ENCODE results near the gene OPCML.

OPCML gene

DNA sequence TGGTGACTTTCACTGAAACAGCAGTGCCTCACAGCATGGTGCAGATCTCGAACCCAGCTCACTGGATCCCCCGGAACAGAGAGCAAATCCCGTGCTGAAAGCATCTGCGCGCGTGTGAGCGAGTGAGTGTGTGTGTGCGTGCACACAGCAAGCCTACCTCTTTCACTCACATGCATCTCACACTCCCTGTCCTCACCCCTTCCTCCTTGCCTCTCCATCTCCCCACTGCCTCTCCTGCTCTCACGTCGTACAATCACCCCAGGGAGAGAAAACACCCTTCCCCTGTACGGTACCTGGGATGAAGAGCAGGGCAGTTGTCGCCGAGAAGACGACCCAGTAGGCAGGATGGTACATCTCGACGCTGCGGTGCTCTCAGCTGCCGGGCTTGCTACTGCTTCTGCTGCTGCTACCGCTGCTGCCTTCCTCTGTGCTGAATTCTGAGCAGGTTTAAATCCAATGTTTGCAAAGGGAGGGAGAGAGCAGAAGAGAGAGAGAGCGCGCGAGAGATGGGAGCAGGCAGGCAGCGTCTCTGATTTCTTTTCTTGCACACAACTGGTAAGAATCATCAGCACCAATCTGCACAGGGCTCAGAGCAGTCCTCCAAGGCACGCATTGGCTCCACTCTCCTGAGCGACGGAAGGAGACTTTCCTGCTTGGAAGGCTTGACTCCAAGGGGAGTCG, at the start of gene OPCML:
Gene OPCML, minus strand, starts transcription at position 531 of the 681 bp plus-strand sequence.
- no peak for DNase-seq

DNA sequence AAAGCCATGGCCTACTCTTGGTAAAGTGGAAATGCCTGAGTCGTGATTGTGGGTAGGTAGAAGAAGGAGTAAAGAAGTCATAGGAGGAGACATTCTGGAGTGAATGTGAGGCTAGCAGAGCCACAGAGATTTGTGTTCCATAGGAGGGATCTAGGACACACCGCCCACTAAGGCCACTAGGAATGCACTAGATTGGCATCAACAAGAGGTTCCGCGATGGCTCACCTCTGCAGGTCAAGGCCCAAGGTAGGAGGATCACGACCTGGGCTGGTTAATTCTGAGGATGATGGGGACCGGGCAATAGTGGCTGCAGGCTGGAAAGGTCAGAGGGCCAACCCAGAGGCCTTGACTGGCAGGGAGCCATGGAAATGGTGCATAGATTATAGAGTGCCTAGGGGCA, 48.8 kb upstream of the OPCML start:
- no peak for DNase-seq

DNA sequence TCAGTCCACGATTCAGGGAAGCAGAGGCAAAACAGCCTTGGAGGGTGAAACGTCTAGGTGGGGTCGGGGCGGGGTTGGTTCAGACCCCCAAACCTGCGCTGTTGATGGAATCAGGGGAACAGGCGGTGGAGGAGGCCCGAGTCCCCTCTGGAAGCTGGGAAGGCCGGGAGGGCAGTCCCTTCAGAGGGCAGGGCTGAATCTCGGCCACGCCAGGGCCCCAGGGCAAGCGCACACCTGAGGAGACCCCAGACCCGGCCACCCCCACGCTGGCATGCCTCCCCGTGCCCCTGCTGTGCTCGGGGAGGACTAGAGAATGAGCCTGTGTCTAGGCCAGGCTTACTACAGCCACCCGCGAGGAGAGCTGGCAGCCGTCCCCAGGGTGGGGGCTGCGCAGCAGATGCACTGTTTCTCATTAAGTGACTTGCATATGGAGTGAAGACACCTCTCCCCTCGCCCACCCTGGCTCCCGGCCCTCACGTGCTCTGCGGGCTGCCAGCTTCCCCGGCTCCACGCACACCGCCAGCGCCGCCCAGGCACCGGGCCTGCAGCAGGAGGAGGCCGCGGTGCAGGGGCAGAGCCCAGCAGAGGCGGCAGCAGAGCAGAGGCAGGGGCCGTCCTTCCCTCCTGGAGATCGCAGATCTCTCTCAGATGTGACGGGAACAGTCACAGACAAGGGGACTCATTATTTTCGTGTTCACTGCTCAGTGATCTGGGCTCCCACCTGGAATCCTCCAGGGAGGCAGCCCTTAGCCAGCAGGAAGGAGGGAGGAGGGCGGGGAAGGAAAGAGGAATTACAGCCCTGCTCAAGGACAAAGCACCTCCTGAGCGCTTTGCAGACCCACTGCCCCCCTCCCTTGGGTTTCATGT, 47.1 kb upstream of the OPCML start:
- DNase-seq: no peak

DNA sequence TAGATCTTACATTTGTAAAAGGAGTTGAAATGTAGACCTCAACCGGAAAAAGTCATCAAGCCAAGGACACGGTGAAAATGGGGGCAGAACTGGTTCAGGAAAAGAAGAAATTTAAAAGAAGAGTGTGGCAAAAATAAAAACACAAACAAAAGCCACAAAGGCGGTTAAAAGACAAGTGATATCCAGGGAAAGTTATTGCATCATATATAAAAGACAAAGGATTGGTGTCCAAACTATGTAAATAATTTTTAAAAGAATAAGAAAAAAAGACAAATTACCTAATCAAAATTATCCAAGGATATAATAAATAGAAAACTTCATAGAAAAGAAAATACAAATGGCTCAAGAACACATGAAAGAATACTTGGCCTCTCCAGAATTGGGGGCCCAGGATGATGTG, 45.1 kb upstream of the OPCML start:
- no peak for DNase-seq

DNA sequence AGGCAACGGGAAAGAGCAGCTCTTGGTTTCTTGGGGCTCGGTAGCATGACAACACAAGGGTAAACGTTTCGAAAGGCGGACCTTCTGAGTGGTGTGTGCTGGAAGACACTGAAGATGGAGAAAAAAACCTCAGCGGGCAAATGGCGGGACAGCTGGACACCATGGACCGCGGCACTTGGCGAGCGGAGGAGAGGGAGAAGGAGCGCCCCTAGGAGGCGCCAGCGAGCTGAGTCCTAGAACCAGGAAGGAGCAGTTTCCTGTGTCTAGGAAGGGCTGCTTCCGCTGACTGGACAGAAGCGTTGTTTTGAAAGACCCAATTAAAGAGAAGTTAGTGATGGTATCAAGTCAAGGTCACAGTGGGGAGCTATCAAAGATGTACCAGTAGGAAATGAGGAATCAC, 44.0 kb upstream of the OPCML start:
- DNase-seq: no peak

DNA sequence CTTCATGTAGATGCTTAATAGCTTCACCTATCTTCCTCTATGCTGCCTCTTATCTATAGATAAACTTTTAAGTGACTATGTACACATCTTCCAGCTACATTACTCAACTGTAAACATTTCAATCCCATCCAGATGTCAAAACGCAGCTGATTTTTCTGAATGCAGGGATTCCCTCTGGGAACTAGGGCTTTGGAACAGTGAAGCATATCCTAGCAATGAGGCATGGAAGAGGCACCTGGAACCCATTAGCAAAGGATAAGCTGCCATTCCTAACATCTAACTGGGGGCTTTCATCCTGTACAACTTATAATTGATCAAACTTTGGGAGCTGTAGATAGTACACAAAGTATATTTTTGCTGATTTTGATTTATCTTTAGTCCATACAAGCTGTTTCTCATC, 40.8 kb upstream of the OPCML start:
- no peak for DNase-seq

DNA sequence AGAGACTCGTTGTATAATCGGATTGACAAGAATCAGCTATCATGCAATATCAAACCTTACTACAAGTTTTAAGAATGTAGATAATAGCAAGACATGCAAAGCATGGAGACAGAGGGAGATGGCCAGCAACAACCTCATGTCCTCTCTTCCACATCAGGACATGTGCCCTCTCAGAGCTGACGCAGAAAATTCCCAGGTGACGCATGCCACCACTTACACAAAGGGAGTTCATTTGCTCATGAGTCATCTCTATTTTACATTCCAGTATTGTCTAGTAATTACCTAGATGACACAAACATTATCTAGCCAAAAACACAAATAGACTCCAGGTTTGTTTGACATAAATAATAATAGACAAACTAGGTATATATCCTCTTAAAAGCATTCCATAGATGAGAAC, 38.1 kb upstream of the OPCML start:
- DNase-seq: no peak

DNA sequence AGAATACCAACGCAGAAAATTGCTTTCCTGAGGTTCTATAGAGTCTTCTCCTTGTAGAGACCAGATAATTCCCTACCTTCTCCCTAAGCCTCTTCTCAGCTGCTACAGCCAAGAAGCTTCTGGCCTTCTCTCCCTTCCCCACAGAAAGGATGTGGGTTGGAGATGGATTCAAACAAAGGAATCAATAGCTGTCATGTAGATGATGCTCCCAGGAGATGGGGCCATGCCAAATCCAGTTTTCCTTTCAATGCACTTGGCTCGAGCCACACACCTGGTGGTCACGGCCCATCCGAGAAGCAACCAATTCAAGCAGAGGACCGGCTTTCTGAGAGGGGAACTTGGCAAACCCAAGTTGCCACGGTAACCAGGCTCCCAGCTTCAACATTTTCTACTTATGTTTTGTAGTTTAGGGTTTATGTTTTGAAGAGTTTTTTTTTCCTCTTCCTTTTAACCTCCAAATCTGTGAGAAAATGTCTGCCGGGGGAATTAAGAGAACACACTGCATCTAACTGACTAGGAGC, 31.3 kb upstream of the OPCML start:
- no peak for DNase-seq

DNA sequence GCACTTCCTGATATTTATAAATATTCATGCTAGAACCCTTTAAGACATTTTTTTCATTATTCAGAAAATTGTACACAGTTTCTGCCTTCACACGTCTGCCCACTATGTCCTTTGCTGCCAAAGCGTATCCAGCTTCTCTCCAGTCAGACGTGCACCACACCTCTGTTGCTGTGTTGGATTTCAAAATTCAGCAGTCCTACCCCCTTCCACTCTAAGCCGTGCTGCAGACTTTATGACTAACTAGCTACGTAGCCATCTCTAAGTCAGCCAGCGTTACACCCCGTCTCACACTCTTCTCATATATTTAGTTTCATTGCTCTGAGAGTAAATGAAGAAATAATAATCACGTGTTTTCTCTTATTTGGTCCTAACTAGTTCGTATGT, 28.2 kb upstream of the OPCML start:
- DNase-seq: no peak

DNA sequence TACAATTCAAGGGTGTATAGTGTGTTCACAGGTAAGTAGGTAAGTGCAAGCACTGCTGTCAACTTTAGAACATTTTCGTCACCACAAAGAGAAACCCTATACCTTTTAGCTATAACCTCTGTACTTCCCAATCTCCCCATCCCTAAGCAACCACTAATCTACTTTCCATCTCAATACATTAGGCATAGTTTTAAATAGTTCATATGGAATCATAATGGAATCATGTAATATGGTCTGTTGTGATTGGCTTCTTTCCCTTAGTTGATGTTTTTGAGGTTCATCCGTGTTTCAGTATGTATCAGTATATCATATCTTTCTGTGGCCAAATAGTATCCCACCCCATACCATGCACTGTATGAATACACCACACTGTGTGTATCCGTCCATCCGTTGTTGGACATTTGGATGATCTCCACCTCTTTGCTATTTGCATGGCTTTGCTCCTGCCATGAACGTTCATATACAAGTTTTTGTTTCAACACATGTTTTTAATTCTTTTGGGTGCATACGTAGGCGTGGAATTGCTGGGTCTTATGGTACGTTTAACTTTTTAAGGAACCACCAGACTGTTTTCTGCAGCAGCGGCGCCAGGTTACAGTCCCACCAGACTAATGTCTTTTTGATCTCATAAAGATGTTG, 27.7 kb upstream of the OPCML start:
- DNase-seq: no peak

DNA sequence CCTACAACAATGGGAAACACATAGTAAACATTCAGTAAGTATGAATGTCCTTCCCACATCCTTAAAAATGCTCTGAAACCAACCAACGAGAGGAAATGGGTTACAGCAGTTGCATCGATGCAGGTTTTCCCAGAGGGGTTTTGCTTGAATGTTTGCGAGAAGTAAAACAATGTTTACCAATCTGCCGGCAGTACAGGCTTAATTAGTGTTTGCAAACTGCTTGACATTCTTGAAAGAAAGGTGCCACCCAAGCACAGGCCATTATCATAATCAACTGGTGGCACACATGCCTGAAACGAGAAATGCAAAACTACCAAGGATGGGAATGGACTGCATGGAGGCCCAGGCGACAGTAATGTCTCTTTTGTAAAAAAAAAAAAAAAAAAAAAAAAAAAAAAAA, 27.1 kb upstream of the OPCML start:
- DNase-seq: no peak

DNA sequence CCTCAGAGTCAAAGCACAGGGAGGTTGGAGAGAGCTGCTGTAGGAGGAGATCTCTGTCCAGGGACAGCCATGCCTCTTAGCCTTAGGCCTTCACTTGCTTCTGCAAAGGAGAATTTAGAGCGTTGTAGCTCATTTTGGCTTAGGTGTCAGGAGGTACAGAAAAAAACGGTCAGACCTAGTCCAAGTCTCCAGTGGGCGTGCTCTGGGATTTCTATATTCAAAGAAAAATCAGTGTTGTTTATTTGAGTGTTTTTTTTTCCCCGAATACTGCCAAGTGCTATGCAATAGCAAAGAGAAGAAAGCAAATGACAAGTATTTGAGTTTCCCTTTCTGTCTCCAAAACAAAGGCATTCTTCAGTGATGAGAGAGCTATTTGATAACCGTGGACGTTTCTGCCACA, 22.7 kb upstream of the OPCML start:
- DNase-seq: no peak

DNA sequence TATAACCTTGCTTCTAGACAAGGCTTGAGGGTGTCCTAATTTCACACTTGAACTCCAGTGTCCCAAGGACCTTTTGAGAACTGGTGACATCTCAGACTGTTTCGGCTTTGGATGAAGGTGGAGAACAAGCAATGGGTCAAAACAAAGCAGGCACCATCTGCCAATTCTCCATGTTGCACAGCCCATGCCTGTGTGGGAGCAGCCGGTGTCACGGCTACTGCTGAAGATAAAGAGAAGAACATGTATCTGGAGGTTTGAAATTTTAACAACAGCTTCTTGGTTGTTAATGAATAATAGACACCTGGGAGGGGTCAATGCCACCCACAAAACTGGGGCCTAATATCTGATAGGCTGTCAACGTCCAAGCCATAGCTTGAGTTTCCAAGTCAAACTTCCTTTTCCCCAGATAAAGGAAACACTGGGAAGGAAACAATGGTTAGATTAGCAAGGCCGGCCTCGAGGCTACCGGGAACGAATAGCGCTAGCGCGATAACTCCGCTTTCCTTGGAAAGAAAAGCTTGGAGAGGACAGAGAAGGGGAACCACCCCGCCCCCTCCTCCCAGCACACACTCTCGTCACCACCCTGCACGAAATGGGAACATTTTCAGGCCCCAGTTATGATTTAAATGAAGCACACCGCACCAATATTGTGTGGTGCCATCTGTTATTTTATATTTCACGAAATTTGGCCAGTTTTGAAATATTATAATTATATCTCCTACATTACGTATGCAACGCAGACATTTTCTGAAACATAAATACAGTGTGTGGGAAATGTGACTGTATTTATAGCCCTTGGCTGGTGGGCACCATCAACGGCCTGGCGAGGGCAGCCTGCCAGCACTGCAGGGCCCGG, 21.8 kb upstream of the OPCML start:
- no peak for DNase-seq

DNA sequence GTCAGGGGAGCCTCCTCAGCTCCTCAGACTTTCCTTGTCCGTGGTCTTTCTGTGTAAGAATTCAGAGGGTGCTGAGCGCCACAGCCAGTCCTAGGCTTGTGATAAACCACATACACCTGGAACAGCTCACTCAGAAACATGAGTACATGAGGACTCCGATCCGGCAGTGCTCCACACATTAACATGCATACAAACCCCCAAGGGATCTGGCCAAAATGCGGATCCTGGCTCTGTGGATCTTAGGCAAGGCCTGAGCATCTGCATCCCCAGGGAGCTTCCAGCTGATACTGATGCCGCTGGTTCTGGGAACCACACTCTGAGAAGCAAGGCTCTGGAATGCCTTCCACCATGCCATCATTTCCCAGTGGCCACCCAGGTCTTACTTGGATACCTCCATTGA, 20.6 kb upstream of the OPCML start:
- no peak for DNase-seq

DNA sequence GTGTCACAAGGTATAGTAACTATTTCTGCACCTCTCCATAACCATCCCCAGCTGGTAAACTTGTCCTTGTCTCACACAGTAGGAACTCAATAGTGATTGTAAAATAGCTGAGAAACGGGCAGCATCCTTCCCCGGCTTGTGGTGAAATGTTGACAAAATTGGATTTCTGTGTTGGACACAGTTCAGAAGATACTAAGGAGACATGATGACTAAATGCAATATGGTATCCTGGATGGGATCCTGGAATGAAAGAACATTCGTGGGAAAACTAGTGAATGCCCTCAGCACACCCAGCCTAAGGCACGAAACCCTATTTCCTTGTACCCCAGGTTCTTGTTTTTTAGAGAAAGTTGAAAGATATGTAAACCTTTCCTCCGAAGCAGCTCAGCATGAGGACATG, 18.8 kb upstream of the OPCML start:
- no peak for DNase-seq

DNA sequence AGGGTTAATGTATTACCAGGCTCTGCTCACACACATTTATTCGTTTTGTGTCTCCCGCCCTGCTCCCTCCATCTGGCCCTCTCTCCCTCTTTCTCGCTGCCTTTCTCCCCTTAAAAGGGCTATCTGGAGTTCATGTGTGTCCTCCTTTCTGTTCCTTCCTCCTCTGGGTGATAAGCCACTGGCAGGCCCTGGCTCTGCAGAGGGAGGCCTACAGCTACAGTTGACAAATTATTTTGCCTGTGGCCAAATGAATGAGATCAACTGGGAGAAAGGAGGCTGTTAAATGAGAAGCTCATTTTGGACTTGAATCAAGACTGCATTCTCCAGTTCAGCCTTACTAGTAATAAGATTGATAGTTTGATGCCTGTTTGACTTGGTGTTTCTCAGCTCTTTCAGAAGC, 17.5 kb upstream of the OPCML start:
- DNase-seq: no peak

DNA sequence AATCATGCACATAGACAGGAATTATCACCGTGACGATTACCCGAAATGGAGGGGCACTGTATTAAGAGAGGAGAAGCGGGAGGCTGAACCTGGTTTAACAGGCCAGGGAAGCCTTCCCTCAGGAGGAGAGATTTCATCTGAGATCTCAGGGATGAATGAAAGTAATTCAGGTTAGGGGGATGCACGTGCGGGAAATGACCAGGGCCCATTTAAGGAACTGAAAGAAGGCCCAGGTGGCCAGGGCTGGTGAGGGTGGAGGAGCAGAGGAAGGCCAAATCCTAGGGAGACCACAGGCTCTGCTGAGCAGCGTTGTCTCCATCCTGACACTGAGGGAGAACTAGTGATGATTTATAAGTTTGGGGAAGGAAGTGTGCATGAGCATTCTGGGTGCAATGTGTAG, 16.3 kb upstream of the OPCML start:
- DNase-seq: no peak

DNA sequence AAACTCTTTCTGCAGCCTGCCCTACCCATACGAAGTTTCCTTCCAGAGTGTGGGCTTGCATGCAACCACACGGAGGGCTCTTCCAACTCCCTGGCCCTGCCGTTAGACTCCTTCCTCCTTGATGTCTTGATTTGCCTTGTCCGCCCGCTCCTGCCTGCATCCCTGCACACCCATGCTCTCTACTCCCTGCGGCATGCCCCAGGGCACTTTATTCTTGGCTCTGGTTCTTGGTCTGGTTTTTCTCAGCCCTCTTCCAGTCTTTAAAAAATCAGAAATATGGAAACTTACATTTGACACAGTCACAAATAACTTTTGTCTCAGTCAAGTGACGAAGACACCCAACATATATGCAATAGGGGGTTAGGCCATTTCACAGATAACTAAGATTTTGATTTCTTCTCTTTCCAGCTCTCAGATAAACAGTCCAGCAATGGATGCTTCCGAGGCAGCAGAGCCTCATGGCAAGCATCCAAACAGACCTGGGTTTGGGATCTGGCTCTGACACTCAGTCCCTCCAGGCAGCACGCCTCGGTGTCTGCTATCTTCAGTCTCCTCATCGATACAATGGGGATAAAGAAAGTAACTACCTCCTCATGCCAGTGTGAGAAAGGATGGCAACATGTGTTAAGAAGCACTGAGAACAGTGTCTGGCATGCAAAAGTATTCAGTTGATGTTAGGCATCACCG, 15.7 kb upstream of the OPCML start:
- DNase-seq: no peak

DNA sequence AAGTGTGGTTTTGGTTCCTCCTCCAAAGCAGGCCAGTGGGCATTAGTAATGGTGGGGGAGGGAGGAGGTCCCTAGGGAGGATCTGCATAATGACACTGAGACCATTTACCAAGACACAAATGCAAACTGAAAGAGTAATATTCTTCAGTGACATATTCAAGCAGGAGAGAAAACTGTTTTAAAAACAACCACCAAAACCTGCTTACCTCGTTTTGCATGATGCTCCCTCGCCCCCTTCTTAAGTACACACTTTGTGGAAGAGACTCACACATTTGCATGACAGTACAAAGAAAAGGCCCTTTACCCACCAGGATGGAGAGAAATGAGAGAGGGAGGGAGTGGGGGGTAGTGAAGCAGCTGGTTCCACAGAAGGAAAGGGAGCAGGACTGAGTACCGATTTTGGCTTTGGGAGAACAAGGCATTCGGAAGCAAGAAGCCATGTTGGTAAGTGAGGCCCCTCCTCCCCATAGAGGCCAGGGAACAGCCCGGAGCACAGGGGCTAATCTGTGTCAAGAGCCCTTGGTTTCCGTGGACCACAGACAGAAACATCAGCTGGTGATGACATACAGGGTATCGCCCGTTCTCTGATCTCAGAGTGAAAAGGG, 13.0 kb upstream of the OPCML start:
- no peak for DNase-seq

DNA sequence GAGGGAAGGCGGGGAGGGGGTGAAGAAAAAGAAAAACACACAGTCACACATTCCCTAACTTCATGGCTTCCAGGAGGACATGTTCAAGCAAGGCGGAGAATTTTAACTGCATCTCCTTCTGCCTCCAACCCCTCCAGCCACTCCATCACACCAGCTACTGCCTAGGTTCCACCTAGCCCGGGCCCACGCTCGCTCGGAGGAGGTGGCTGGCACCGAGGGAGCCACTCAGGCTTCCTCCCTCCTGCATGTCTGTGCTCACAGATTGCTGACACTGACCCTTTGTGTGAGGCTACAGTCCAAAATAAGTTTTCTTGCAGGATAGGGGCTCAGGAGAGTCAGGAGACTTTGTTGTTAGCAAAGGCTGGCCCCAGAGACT, 9.4 kb upstream of the OPCML start:
- DNase-seq: no peak

DNA sequence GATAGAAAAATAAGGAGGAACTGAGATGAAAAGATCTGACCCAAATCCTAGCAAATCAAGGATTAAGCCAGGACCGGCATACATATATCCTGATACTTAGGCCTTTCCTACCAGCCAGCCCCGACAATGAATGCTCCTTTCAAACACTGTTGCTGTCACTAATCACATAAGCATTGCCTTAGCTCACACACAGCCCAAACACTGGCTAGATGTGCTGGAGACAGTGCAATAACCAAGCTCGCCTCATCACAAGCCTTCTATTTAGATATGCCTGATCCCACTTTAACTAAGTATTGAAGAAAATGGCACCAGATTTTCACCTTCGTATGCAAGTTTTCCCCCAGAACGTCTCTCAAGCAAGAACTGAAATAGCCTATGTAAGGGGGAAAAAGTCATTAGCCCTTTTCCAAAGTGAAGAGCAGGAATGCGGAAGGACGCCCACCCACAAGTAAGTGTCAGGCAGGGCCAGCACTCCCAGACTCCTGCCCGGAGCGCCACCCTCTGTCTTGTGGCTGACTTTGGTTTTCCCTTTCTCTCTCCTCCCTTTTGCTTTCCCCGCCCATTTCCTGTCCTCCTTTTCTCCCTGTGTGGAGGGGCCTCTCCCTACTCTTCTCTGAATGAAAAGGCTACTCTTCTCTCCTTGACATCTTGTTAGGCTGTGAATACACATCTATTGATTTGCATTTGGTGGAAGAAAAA, 8.9 kb upstream of the OPCML start:
- no peak for DNase-seq
